HepG2 (cell line): ENCODE data around the gene GNG7. TPM values are rescaled to one million over a fixed set of nuclear protein-coding genes. Genes with fewer than 3 reads are reported as not detected.

Source experiments
- BCL6 ChIP-seq: IDR thresholded peaks from 2 replicates; pipeline ENCODE4 v1.6.1; 2016; ENCODE audit warnings: missing genetic modification reagents, missing compliant biosample characterization
- DMAP1 ChIP-seq: IDR thresholded peaks from 2 replicates; pipeline ENCODE4 v1.6.1; 2016
- FOXK2 ChIP-seq: fragments of 450-650 bp; IDR thresholded peaks from 2 replicates; pipeline ENCODE4 v1.6.1; 2016
- JARID2 ChIP-seq: sonication (generic); formaldehyde crosslinking; IDR thresholded peaks from 2 replicates; pipeline ENCODE4 v1.8.1; 2023; ENCODE audit warnings: missing genetic modification reagents, inconsistent platforms; ENCODE audit not compliant: insufficient replicate concordance
- LBX2 ChIP-seq: sonication (generic); formaldehyde crosslinking; IDR thresholded peaks from 2 replicates; pipeline ENCODE4 v1.5.0; 2020; ENCODE audit warnings: missing genetic modification reagents, mild to moderate bottlenecking, borderline replicate concordance
- MBNL3 ChIP-seq: fragments of 250-450 bp; sonication (Bioruptor Pico); conservative IDR thresholded peaks from 2 replicates; pipeline ENCODE4 v1.8.0; 2022; ENCODE audit warnings: mild to moderate bottlenecking, inconsistent platforms
- PRDM15 ChIP-seq: sonication (generic); formaldehyde crosslinking; IDR thresholded peaks from 2 replicates; pipeline ENCODE4 v1.4.0; 2020; ENCODE audit warnings: missing genetic modification reagents
- RBFOX2 ChIP-seq: fragments of 200-400 bp; formaldehyde crosslinking; IDR thresholded peaks from 2 replicates; pipeline ENCODE4 v1.6.1; 2017; ENCODE audit warnings: low read depth, mild to moderate bottlenecking, low read length
- RFX5 ChIP-seq: IDR thresholded peaks from 2 replicates; pipeline ENCODE4 v1.6.1; 2011; ENCODE audit warnings: low read depth, low read length, improper control_type of control experiment
- SMAD3 ChIP-seq: sonication (generic); formaldehyde crosslinking; IDR thresholded peaks from 2 replicates; pipeline ENCODE4 v1.4.0; 2020; ENCODE audit warnings: missing genetic modification reagents
- SMARCC2 ChIP-seq: fragments of 450-650 bp; IDR thresholded peaks from 2 replicates; pipeline ENCODE4 v1.6.1; 2017; ENCODE audit warnings: antibody characterized with exemption, mild to moderate bottlenecking
- SMYD3 ChIP-seq: sonication (generic); formaldehyde crosslinking; IDR thresholded peaks from 2 replicates; pipeline ENCODE4 v1.8.1; 2023; ENCODE audit warnings: mild to moderate bottlenecking, missing genetic modification reagents
- SOX6 ChIP-seq, 2 experiments: fragments of 450-650 bp in 1 of 2; sonication (generic) in 1 of 2; formaldehyde crosslinking in 1 of 2; IDR thresholded peaks; 2 replicates each; pipeline versions ENCODE4 v1.4.0 to v1.6.1; 2017 to 2020; ENCODE audit warnings: antibody characterized with exemption in 1 of 2, mild to moderate bottlenecking in 1 of 2, missing genetic modification reagents in 1 of 2
- ZNF24 ChIP-seq: fragments of 450-650 bp; IDR thresholded peaks from 2 replicates; pipeline ENCODE4 v1.6.1; 2017; ENCODE audit warnings: antibody characterized with exemption, mild to moderate bottlenecking
- ZNF501 ChIP-seq: sonication (generic); formaldehyde crosslinking; IDR thresholded peaks from 2 replicates; pipeline ENCODE4 v1.5.1; 2020; ENCODE audit warnings: mild to moderate bottlenecking, moderate library complexity, missing genetic modification reagents
- ZNF512B ChIP-seq: sonication (generic); formaldehyde crosslinking; IDR thresholded peaks from 2 replicates; pipeline ENCODE4 v1.5.1; 2020; ENCODE audit warnings: missing genetic modification reagents, mild to moderate bottlenecking, borderline replicate concordance
- ZNF552 ChIP-seq: sonication (generic); formaldehyde crosslinking; IDR thresholded peaks from 2 replicates; pipeline ENCODE4 v1.9.0; 2022; ENCODE audit warnings: missing genetic modification reagents, mild to moderate bottlenecking, borderline replicate concordance
- polyA plus RNA-seq, 8 experiments: library from polyadenylated mRNA; depleted of rRNA in 3 of 8; stranded (reverse) in 7 of 8; unstranded in 1 of 8; fragments of >200 nt; fragmentation: Illumina TruSeq in 4 of 8; extraction: Trizol in 4 of 8; gene quantifications; 2 replicates each; pipeline versions ENCODE4 v1.2.1 to v1.2.3, GENCODE V29; 2011 to 2016; ENCODE audit warnings: low read depth in 4 of 8, missing spikeins in 1 of 8, mixed read lengths in 1 of 8; ENCODE audit not compliant: insufficient read depth in 1 of 8
- total RNA-seq, 5 experiments: library from RNA; depleted of rRNA; stranded (reverse); fragments of >200 nt; fragmentation: Illumina TruSeq; extraction: Trizol; gene quantifications; 2 replicates each; pipeline ENCODE4 v1.2.3, GENCODE V29; 2016; ENCODE audit warnings: low read depth in 1 of 5
- TF ChIP-seq, protein P1 (sequence below): sonication (generic); formaldehyde crosslinking; conservative IDR thresholded peaks from 2 replicates; pipeline ENCODE4 v1.8.1; 2023; ENCODE audit warnings: missing genetic modification reagents
- TF ChIP-seq, protein P2 (sequence below): sonication (generic); formaldehyde crosslinking; IDR thresholded peaks from 2 replicates; pipeline ENCODE4 v1.8.0; 2022; ENCODE audit warnings: missing genetic modification reagents, mild to moderate bottlenecking, inconsistent platforms, borderline replicate concordance

The GNG7 gene
- total and polyA plus RNA-seq, 2 of the 13 experiments (the other 11 are each of a cell fraction or from before 2014, with no cell fraction given), result 1.4 to 3.3 TPM

- TF ChIP-seq JARID2 (CRISPR knock-in tag), result no peak
- no peak for TF ChIP-seq SMARCC2
- no peak for TF ChIP-seq ZNF512B (CRISPR knock-in tag)
- TF ChIP-seq FOXK2, result no peak
- TF ChIP-seq DMAP1 (CRISPR knock-in tag), result 0 out of 2 replicates have a peak, but pooled peaks have one; percentile 27
- no peak for TF ChIP-seq ZNF501 (CRISPR knock-in tag)
- TF ChIP-seq BCL6 (CRISPR knock-in tag), result no peak
- TF ChIP-seq PRDM15 (CRISPR knock-in tag), result no peak
- TF ChIP-seq SOX6 (IDR thresholded peaks at IDR 0.05), result no peak
- no peak for TF ChIP-seq SOX6 (CRISPR knock-in tag; IDR thresholded peaks at IDR 0.05)
- TF ChIP-seq, protein P1, sequence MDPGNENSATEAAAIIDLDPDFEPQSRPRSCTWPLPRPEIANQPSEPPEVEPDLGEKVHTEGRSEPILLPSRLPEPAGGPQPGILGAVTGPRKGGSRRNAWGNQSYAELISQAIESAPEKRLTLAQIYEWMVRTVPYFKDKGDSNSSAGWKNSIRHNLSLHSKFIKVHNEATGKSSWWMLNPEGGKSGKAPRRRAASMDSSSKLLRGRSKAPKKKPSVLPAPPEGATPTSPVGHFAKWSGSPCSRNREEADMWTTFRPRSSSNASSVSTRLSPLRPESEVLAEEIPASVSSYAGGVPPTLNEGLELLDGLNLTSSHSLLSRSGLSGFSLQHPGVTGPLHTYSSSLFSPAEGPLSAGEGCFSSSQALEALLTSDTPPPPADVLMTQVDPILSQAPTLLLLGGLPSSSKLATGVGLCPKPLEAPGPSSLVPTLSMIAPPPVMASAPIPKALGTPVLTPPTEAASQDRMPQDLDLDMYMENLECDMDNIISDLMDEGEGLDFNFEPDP (CRISPR knock-in tag), result no peak
- no peak for TF ChIP-seq RFX5
- TF ChIP-seq MBNL3 (CRISPR knock-in tag), result no peak
- peak; percentile 49; the same call in 1 of the 2 replicates for TF ChIP-seq RBFOX2
- TF ChIP-seq ZNF24, result no peak
- TF ChIP-seq LBX2 (CRISPR knock-in tag), result no peak
- 0 out of 2 replicates have a peak, but pooled peaks have one; percentile 73 for TF ChIP-seq ZNF552 (CRISPR knock-in tag)
- TF ChIP-seq, protein P2, sequence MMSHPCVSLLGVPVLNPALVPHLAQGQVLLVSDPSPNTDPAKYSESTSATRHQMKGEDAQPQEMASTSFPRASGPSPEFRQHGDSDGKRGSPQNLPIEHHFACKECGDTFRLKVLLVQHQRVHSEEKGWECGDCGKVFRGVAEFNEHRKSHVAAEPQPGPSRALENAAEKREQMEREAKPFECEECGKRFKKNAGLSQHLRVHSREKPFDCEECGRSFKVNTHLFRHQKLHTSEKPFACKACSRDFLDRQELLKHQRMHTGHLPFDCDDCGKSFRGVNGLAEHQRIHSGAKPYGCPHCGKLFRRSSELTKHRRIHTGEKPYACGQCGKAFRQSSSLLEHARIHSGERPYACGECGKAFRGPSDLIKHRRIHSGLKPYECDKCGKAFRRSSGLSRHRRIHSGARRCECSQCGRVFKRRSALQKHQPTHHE (CRISPR knock-in tag), result no peak
- no peak for TF ChIP-seq SMAD3 (CRISPR knock-in tag)
- no peak for TF ChIP-seq SMYD3 (CRISPR knock-in tag)
These were observed 177.4 kb downstream of the GNG7 start (continued) for GRCh38 chr19:2524840-2525723.
